Hippocampal formation (tissue), 2 donors: ENCODE results near the gene ZSCAN5B.
"Not testable (repeated sequence)": the region's sequence is repeated elsewhere in the genome, so short reads cannot be mapped to it uniquely, and the experiment has no call there.

Experiments used
- DNase-seq, 2 donors: peaks; one replicate each; lab custom pipeline; 2025; lab: John Stamatoyannopoulos, UW

Gene ZSCAN5B, protein sequence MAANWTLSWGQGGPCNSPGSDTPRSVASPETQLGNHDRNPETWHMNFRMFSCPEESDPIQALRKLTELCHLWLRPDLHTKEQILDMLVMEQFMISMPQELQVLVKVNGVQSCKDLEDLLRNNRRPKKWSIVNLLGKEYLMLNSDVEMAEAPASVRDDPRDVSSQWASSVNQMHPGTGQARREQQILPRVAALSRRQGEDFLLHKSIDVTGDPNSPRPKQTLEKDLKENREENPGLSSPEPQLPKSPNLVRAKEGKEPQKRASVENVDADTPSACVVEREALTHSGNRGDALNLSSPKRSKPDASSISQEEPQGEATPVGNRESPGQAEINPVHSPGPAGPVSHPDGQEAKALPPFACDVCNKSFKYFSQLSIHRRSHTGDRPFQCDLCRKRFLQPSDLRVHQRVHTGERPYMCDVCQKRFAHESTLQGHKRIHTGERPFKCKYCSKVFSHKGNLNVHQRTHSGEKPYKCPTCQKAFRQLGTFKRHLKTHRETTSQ

DNA sequence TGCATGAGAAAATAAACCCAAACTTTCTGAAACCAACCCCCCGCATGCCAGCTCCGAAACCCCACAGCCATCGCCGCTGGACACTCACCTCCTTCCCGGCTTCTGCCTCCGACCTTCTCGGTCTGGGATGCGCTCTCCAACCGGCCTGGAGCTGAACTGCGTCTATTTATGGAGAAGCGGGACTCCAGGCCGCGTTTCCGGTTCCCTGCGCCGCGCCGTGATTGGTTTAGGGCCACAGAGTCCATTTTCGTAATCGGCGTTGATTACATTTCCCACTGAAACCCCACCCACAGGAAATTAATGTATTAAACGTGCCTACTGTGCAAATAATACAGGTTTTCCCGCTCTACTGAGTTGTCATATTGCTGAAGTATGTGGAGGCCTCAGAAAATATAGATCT is at the start of gene ZSCAN5B:
ZSCAN5B (minus strand) TSS at position 138 of the 400 bp plus-strand sequence. CDS start 4,731 bp downstream, outside the sequence.
- DNase-seq: not testable (repeated sequence)

DNA sequence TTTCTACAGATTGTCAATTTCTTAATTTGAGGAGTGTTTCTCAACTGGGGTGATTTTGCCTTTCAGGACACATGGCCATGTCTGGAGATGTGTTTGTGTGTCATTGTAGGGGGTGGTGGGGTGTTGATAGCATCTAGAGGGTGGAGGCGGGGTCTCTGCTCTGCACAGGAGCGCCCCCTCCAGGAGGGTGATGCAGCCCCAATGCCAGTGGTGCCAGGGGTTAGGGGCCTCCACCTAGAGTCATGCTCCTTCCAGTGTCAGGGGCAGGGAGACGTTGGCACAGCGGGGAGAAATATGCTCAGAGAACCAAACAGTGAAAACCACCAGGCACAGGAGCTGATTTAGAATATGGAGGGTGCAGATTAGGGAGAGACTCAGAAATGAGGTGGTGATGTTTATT is 48.2 kb upstream of the ZSCAN5B start:
- not testable (repeated sequence) for DNase-seq

GRCh38 chr19:56245121-56245740 is 47.6 kb upstream of the ZSCAN5B start:
- DNase-seq: no peak

DNA sequence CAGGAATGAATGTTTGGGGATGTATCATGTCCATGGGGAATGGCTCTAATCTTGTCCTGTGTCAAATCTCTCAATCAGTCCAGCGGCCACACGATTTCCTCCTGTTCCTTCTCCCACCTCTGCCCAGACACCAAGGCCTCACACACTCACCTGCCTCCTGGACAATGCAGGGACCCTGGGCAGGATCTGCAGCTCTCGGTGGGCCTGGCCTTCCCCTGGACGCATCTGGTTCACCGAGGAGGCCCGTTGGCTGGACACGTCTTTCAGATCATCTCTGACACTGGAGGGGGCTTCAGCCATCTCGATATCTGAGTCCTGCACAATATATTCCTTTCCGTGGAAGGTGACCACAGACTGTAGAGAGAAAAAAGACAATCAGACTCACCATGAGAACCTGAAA is 25.9 kb upstream of the ZSCAN5B start:
- no peak for DNase-seq

- no peak for DNase-seq
Measured at GRCh38 chr19:56222901-56223300, 25.3 kb upstream of the ZSCAN5B start.

GRCh38 chr19:56221851-56222250 is 24.3 kb upstream of the ZSCAN5B start:
- DNase-seq: no peak

DNA sequence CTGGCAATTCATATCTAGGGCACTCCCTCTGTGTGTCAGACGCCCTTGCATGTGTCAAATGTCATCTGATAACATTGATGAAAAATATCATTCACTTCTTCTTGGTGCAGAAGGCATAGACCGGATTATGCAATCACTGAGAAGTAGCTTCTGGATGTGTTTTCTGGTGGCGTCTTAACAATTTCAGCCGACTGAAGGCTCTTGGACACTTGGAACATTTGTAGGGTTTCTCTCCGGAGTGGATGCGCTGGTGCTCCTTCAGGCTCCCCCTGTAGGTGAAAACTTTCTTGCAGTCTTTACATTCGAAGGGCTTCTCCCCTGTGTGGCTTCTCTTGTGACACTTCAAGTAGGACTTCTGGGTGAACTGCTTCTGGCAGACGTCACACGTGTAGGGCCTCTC is 23.9 kb upstream of the ZSCAN5B start:
- not testable (repeated sequence) for DNase-seq

- DNase-seq: no peak
Measured at GRCh38 chr19:56218961-56219360, 21.4 kb upstream of the ZSCAN5B start.

GRCh38 chr19:56217039-56217949 is 19.7 kb upstream of the ZSCAN5B start:
- no peak for DNase-seq

DNA sequence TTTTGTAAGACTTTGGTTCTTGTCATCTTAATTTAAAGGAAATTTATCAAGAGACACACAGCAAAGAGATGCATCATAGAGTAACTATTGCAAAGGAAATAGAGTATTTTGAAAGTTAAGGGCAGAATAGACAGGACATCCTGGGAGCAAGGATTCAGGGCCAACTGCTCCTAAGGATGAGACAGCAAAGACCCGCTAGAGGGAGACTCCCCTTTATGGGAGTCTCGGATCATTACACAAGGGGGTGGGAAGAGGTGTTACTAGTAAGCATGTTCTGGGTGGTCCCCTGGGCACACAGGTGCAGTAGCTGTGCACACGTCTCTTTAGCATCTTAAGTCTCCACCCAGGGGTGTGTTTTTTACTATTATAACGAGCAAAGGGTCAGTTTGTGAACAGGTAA is 14.1 kb upstream of the ZSCAN5B start:
- no peak for DNase-seq

DNA sequence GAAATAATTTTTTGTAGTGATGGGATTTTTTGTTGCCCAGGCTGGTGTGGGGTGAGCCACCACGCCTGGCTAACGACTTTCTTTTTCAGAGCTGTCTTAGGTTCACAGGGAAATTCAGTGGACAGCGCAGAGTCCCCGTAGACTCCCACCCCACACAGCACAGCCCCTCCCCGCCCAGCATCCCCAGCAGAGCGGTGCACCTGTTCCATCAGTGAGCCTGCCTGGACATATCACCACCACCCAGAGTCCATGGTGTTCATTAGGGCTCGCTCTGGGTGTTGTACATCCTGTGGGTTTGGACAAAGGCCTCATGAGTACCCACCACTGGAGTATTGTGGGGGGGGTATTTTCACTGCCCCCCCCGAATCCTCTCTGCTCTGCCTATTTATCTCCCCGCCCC is 12.5 kb upstream of the ZSCAN5B start:
- not testable (repeated sequence) for DNase-seq

DNA sequence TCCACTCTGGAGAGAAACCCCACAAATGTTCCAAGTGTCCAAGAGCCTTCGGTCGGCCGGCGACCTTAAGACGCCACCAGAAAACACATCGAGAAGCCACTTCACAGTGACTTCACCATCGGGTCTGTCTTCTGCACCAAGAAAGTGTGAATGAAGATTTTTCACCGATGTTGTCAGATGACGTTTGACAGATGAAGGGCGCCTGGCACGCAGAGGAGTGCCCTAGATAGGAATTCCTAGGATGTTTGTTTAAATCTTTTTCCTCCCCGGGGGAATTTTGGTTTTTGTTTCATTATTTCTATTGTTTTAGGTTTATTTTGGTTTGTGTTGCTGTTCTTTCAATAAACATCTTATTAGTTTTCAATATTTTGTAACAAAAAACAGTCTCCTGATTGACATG is 11.5 kb upstream of the ZSCAN5B start:
- no peak for DNase-seq

GRCh38 chr19:56207581-56207980 is 10.0 kb upstream of the ZSCAN5B start:
- not testable (repeated sequence) for DNase-seq

DNA sequence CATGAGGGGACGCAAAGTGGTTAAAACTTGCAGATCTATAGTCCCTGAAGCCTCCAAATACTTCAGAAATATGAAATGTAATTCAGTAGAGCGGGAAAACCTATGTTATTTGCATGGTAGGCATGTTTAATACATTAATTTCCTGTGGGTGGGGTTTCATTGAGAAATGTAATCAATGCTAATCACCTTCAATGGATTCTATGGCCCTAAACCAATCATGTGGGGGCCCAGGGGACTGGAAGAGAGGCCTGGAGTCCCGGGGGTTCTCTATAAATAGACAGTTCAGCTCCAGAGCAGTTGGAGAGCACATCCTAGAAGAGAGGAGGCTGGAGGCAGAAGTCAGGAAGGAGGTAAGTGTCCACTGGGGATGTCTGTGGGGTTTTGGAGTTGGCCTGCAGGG is 4.4 kb upstream of the ZSCAN5B start, which contains the start of gene ZSCAN5C:
ZSCAN5C (plus strand) TSS at position 301 of the 400 bp plus-strand sequence. CDS start 3,641 bp downstream, outside the sequence.
- DNase-seq: no peak

- DNase-seq: no peak
Measured at GRCh38 chr19:56199687-56200086, 2.1 kb upstream of the ZSCAN5B start.

DNA sequence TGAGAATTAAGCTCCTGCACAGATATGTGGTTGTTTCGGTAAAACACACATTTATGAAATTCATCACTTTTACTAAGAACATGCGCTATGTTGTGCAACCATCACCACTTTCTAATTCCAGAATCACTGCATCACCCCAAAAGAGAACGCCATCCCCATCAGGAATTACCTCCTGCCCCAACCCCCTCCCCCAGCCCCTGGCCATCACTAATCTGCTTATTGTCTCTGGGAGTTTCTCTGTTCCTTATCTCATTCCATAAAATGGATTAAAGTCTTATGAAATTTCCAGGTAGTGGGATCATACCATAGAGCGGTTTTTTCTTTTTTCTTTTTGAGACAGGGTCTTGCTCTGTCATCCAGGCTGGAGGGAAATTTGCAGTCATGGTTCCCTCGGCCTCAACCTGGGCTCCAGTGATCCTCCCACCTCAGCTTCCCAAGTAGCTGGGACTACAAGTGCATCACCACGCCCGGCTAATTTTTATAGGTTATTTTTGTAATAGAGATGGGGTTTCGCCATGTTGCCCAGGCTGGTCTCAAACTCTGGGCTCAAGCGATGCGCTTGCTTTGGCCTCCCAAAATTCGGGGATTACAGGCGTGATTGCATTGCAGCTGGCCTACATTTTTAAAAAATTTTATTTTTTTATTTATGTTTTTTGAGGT is 3.5 kb downstream of the ZSCAN5B start:
- DNase-seq: no peak

DNA sequence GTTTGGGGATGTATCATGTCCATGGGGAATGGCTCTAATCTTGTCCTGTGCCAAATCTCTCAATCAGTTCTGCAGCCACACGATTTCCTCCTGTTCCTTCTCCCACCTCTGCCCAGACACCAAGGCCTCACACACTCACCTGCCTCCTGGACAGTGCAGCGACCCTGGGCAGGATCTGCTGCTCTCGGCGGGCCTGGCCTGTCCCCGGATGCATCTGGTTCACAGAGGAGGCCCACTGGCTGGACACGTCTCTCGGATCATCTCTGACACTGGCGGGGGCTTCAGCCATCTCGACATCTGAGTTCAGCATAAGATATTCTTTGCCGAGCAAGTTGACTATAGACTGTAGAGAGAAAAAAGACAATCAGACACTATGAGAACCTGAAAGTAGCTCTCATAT is 5.9 kb downstream of the ZSCAN5B start:
- no peak for DNase-seq

GRCh38 chr19:56191115-56191514 is 6.5 kb downstream of the ZSCAN5B start:
- no peak for DNase-seq

GRCh38 chr19:56189785-56190184 is 7.8 kb downstream of the ZSCAN5B start:
- DNase-seq: no peak

- DNase-seq: no peak
Measured at GRCh38 chr19:56177564-56178243, 19.9 kb downstream of the ZSCAN5B start.

GRCh38 chr19:56176881-56177280 is 20.7 kb downstream of the ZSCAN5B start:
- no peak for DNase-seq
